ENCODE results near the gene NBPF14.
"Not testable (repeated sequence)": the region's sequence is repeated elsewhere in the genome, so short reads cannot be mapped to it uniquely, and the experiment has no call there.

GRCh38 chr1:148512571-148513184, 83.1 kb downstream of the NBPF14 start:
- not testable (repeated sequence) for TF ChIP-seq YY1 (IDR thresholded peaks at IDR 0.05; ENCODE audit: insufficient read depth, insufficient read length); SUZ12 (IDR thresholded peaks at IDR 0.05; ENCODE audit: extremely low read depth, insufficient read depth, insufficient read length)
